Mucosa of rectum (tissue), 2 donors: ENCODE data around the gene CD99.

Source experiments
- H3K27ac ChIP-seq, 2 donors: one replicate each; pipeline ENCODE4 v1.7.0; 2013; ENCODE audit warnings: inconsistent platforms in 2 of 2, low read depth in 2 of 2, low read length in 2 of 2
- H3K27me3 ChIP-seq, 2 donors: one replicate each; pipeline ENCODE4 v1.7.0; 2013; ENCODE audit warnings: low read length in 2 of 2; ENCODE audit not compliant: control insufficient read depth in 2 of 2, insufficient read depth in 2 of 2
- H3K36me3 ChIP-seq, 2 donors: one replicate each; pipeline ENCODE4 v1.7.0; 2013; ENCODE audit warnings: low read length in 2 of 2; ENCODE audit not compliant: control insufficient read depth in 2 of 2, insufficient read depth in 2 of 2
- H3K4me1 ChIP-seq, 2 donors: one replicate each; pipeline ENCODE4 v1.7.0; 2013; ENCODE audit warnings: low read length in 2 of 2, mild to moderate bottlenecking in 1 of 2; ENCODE audit not compliant: control insufficient read depth in 2 of 2, insufficient read depth in 2 of 2
- H3K4me3 ChIP-seq, 2 donors: one replicate each; pipeline ENCODE4 v1.7.0; 2013; ENCODE audit warnings: low read length in 2 of 2
- H3K9ac ChIP-seq, 2 donors: one replicate each; pipeline ENCODE4 v1.7.0; 2013; ENCODE audit warnings: low read length in 2 of 2, low read depth in 1 of 2, mild to moderate bottlenecking in 1 of 2
- H3K9me3 ChIP-seq, 2 donors: one replicate each; pipeline ENCODE4 v1.7.0; 2013; ENCODE audit warnings: low read length in 2 of 2; ENCODE audit not compliant: control insufficient read depth in 2 of 2
- donor health status: healthy.
- donor health status: Normal muscosa, but diverticular disease.

Gene CD99

GRCh38 chrX:2689773-2690666, 1.1 kb upstream of the CD99 start:
- Histone ChIP-seq H3K27ac (peak overlapping the region; percentile 77 to 81), H3K9ac (peak overlapping the region in 1 of 2 donors; percentile 89), H3K4me1 (peaks cover 7 to 12% of the 10 kb centered on the region in 2 donors), H3K9me3 (no peaks in the 10 kb centered on the region), H3K4me3 (peak overlapping the region; percentile 54 to 91), H3K36me3 (no peaks in the 10 kb centered on the region), H3K27me3 (no peaks in the 10 kb centered on the region)

GRCh38 chrX:2691543-2692220, 587 bp downstream of the CD99 start:
- peak overlapping the region; percentile 81 to 89 for H3K9ac ChIP-seq
- no peaks in the 10 kb centered on the region for H3K9me3 ChIP-seq
- H3K36me3 ChIP-seq, result no peaks in the 10 kb centered on the region
- peaks cover 7 to 14% of the 10 kb centered on the region in 2 donors for H3K4me1 ChIP-seq
- peak overlapping the region; percentile 86 to 91 for H3K4me3 ChIP-seq
- H3K27ac ChIP-seq, result peak overlapping the region; percentile 77 to 81
- H3K27me3 ChIP-seq, result no peaks in the 10 kb centered on the region

DNA sequence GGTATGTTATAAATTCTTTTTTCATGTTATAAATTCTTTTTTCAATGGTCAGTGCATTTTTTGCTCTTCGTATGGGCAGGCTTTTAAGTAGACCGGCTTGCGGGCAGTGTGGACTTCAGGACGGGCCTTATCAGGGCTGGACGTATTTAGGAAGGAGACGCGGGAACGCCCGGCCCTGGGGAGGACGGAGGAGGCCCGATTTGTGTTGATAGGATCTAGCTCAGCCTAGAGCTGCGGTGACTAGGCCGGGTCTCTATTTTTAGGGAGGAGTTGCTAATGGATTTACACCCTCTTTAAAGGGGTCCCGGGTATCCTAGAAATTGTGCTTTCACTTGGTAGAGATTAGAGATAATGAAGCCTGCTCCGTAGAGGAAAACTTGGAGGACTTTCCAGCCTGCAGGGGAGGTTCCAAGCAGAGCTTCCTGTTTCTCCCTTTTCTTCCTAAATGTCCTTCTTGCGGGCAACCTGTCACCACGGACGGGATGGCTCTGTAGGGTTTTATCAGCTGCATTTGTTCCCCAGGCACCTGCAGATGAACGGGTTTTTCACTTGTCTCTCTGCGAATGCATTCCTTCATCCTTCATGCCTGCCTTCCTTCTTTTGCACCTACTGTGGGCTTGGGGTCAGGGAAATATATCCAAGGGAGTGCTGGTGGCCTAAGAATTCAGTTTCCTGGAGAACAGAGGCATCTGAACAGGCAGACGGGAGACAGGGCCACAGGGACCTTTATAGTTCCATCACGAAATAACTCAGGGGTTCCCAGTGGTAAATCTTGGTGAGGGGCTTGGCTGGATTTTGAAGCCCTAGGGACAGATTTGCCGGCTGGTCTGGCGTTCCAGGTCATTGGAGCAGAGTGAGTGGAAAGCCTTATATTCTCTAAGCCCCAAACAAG, 1.4 kb downstream of the CD99 start:
- H3K4me1 ChIP-seq, result peaks cover 11 to 19% of the 10 kb centered on the region in 2 donors
- peak overlapping the region; percentile 81 to 89 for H3K9ac ChIP-seq

DNA sequence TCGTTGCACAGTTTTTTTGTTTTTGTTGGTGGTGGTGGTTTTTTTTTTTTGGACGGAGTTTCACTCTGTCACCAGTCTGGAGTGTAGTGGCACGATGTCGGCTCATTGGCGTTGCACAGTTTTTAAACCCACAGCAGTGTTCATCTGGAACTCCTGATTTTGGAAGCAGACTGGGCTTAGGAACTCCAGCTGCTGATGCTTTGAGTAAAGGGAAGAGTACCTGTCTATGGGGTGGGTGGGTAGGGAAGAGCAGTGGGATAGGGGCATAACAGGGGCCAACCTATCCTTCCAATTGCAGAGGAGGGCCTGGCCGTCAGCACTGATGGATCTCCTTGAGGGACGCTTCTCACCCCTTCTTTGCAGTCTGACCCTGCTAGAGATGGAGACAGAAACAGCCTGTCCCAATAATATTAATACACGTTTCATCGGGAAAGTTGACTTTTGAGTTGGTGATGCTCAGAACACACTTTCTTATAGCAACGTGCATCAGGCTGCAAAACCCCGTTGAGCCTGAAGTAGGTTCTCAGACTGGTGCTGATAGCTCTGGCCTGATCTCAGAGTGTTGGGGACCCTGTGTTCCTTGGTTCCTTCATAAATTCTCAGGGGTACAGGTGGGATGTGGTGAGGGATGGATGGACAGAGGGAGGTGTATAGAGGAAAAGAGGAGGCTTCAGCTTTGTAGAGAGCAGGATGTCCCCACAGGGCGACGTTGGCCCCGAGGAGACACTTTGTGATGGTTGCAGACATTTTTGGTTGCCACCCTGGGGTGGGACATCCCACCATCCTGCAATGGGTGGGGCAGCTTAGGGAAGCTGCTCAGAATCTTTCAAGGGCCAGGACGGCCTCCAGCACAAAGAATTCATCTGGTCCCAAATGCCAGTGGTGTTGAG, 2.3 kb downstream of the CD99 start:
- peaks cover 14 to 19% of the 10 kb centered on the region in 2 donors for H3K4me1 ChIP-seq
- no peak overlapping the region for H3K27ac ChIP-seq
- no peaks in the 10 kb centered on the region for H3K9me3 ChIP-seq
- peaks cover 0 to 2% of the 10 kb centered on the region in 2 donors for H3K36me3 ChIP-seq
- H3K27me3 ChIP-seq, result no peaks in the 10 kb centered on the region
- H3K9ac ChIP-seq, result no peak overlapping the region
- H3K4me3 ChIP-seq, result peak overlapping the region; percentile 86 to 91

More for the DNA sequence above, 1.4 kb downstream of the CD99 start:
- Histone ChIP-seq H3K27me3 (no peaks in the 10 kb centered on the region), H3K9me3 (no peaks in the 10 kb centered on the region), H3K27ac (peak overlapping the region; percentile 77 to 81), H3K36me3 (no peaks in the 10 kb centered on the region), H3K4me3 (peak overlapping the region; percentile 86 to 91)

DNA sequence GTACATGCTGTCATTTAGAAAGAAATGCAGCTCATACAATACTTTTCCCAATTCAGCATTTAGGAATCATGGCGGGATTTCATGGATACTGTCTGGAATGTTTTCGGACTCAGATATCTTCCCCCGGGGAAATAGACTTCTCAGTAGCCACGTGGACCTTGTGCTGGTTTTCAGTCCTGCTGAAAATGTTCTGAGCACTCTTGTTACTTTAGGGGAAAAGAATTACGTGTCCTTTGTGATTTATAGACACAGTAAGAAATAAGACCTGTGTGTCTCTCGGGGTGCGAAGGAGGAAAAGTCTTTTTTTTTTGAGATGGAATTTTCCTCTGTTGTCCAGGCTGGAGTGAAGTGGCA, 3.8 kb downstream of the CD99 start:
- Histone ChIP-seq H3K27ac (peak overlapping the region in 1 of 2 donors; percentile 1), H3K4me3 (no peak overlapping the region), H3K9ac (no peak overlapping the region)

DNA sequence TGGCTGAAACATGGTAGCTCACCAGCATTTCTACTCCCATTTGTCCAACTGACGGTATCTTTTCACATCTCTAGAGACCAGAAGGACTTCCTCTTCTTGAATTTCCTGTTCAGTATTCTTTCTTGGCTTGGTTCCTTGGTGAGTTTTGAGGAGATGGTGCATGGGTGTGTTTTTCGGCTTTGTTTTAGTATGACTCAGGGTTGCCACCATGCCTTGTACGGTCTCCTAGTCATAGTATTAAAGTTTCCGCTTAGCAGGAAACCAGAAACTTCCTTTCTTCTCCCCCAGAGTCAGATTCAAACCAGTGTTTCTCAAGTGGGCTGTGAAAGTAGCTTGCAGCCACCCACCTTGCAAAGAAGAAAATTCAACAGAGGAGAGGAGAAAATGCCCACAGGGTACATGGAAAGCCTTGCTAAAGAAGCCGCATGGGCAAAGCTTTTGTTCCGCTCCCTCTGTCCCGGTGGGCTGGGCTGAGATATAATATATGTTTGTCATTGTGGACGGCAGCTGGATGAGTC, 5.7 kb downstream of the CD99 start:
- H3K4me3 ChIP-seq, result no peak overlapping the region
- peaks cover 2 to 8% of the 10 kb centered on the region in 2 donors for H3K36me3 ChIP-seq
- H3K27me3 ChIP-seq, result no peaks in the 10 kb centered on the region
- H3K9ac ChIP-seq, result no peak overlapping the region
- peaks cover 14 to 17% of the 10 kb centered on the region in 2 donors for H3K4me1 ChIP-seq
- no peaks in the 10 kb centered on the region for H3K9me3 ChIP-seq
- H3K27ac ChIP-seq, result peak overlapping the region in 1 of 2 donors; percentile 32

More for the DNA sequence above, 3.8 kb downstream of the CD99 start:
- no peaks in the 10 kb centered on the region for H3K27me3 ChIP-seq
- peaks cover 14 to 19% of the 10 kb centered on the region in 2 donors for H3K4me1 ChIP-seq
- no peaks in the 10 kb centered on the region for H3K9me3 ChIP-seq
- H3K36me3 ChIP-seq, result peaks cover 1 to 2% of the 10 kb centered on the region in 2 donors

- peak overlapping the region in 1 of 2 donors; percentile 10 for H3K9ac ChIP-seq
- H3K27me3 ChIP-seq, result no peaks in the 10 kb centered on the region
- H3K9me3 ChIP-seq, result no peaks in the 10 kb centered on the region
- H3K4me3 ChIP-seq, result peak overlapping the region in 1 of 2 donors; percentile 31
- peaks cover 12 to 14% of the 10 kb centered on the region in 2 donors for H3K4me1 ChIP-seq
- H3K36me3 ChIP-seq, result peaks cover 2 to 8% of the 10 kb centered on the region in 2 donors
- peak overlapping the region in 1 of 2 donors; percentile 11 for H3K27ac ChIP-seq
Observed at GRCh38 chrX:2697306-2697705, 6.2 kb downstream of the CD99 start.

GRCh38 chrX:2697741-2698299, 6.7 kb downstream of the CD99 start:
- Histone ChIP-seq H3K4me3 (peak overlapping the region in 1 of 2 donors; percentile 31), H3K27ac (peak overlapping the region in 1 of 2 donors; percentile 11), H3K4me1 (peaks cover 7 to 14% of the 10 kb centered on the region in 2 donors)

More at GRCh38 chrX:2697741-2698299, 6.7 kb downstream of the CD99 start:
- Histone ChIP-seq H3K27me3 (no peaks in the 10 kb centered on the region), H3K9ac (peak overlapping the region in 1 of 2 donors; percentile 10), H3K36me3 (peaks cover 2 to 8% of the 10 kb centered on the region in 2 donors), H3K9me3 (no peaks in the 10 kb centered on the region)
